ENCODE results near the gene CPNE2.
"Not testable (repeated sequence)": the region's sequence is repeated elsewhere in the genome, so short reads cannot be mapped to it uniquely, and the experiment has no call there.

Gene CPNE2

GRCh38 chr16:57179215-57179828 lies 86.9 kb downstream of the CPNE2 start:
- DNase-seq: no peak

- DNase-seq: no peak
Measured at GRCh38 chr16:57184113-57184512, 91.7 kb downstream of the CPNE2 start.

- no peak for DNase-seq
Measured at GRCh38 chr16:57184887-57185445, 92.6 kb downstream of the CPNE2 start.

GRCh38 chr16:57185446-57185944 lies 93.1 kb downstream of the CPNE2 start:
- peak; percentile 49 for DNase-seq

- DNase-seq: peak; percentile 100
Measured at GRCh38 chr16:57185945-57186871, 93.8 kb downstream of the CPNE2 start, which contains the start of the genes PSME3IP1 and RSPRY1. Gene PSME3IP1 (minus strand): TSS chr16:57186039. CDS start chr16:57173854, 12,185 bp downstream. Gene RSPRY1 (plus strand): TSS chr16:57186329. CDS start chr16:57204659, 18,330 bp downstream.

GRCh38 chr16:57186872-57187854 lies 94.8 kb downstream of the CPNE2 start:
- DNase-seq: peak; percentile 49

GRCh38 chr16:57187902-57188710 lies 95.7 kb downstream of the CPNE2 start:
- DNase-seq: not testable (repeated sequence)

- DNase-seq: no peak
Measured at GRCh38 chr16:57188711-57189002, 96.3 kb downstream of the CPNE2 start.

- not testable (repeated sequence) for DNase-seq
Measured at GRCh38 chr16:57189527-57189926, 97.1 kb downstream of the CPNE2 start.

- no peak for DNase-seq
Measured at GRCh38 chr16:57190136-57190535, 97.8 kb downstream of the CPNE2 start.

GRCh38 chr16:57191056-57191571 lies 98.7 kb downstream of the CPNE2 start:
- DNase-seq: no peak

GRCh38 chr16:57192146-57192545 lies 99.8 kb downstream of the CPNE2 start:
- no peak for DNase-seq

- DNase-seq: no peak
Measured at GRCh38 chr16:57192720-57193486, 100.5 kb downstream of the CPNE2 start.

GRCh38 chr16:57194512-57194911 lies 102.1 kb downstream of the CPNE2 start:
- no peak for DNase-seq

GRCh38 chr16:57196286-57196685 lies 103.9 kb downstream of the CPNE2 start:
- DNase-seq: no peak

GRCh38 chr16:57196753-57197152 lies 104.4 kb downstream of the CPNE2 start:
- DNase-seq: peak; percentile 6
